ENCODE measurements around the gene EDN2.

GRCh38 chr1:41528726-41529605, 44.5 kb upstream of the EDN2 start:
- TF ChIP-seq POLR2AphosphoS5 (IDR thresholded peaks at IDR 0.05), result no peak
- no peak for TF ChIP-seq CTCF (IDR thresholded peaks at IDR 0.05)
- TF ChIP-seq POLR2A (IDR thresholded peaks at IDR 0.05), result no peak
- no peak for TF ChIP-seq EP300 (IDR thresholded peaks at IDR 0.05)

All from gastroesophageal sphincter (tissue), 3 donors.